K562 (cell line): Measurements from ENCODE around the gene UBE2U. TPM values are rescaled to one million over a fixed set of nuclear protein-coding genes. Genes with fewer than 3 reads are reported as not detected.

ENCODE experiments used
- ATAC-seq: fragments of 200-7000 bp; cut with Tn5 transposase; 3 replicates; pipeline ENCODE4 v1.9.1; 2020; ENCODE audit warnings: moderate library complexity
- BruUV-seq: library from RNA; stranded (reverse); fragments of 400-500 nt; replicated peaks from 2 replicates; lab custom pipeline; 2021; lab: Mats Ljungman, UMichigan
- CTCF ChIA-PET: fragments of 300-600 bp; formaldehyde crosslinking; extraction: SDS; loops from one replicate; lab custom pipeline; 2021; ENCODE audit warnings: low intra/inter-chr PET ratio; lab: Yijun Ruan, JAX
- POLR2A ChIA-PET: fragments of 300-600, 350-650 bp; sonication (Branson Sonifier 250); formaldehyde crosslinking; extraction: SDS; loops from one replicate; lab custom pipeline; 2021; ENCODE audit warnings: antibody characterized with exemption, inconsistent platforms; lab: Yijun Ruan, JAX
- DNase-seq, 4 experiments: peaks; one replicate each; pipeline versions ENCODE4 v3.0.0 to v3.0.0-alpha.2; 2011 to 2018; ENCODE audit warnings: low spot score in 3 of 4, mixed read lengths in 3 of 4; ENCODE audit errors: extremely low read depth in 1 of 4
- FAIRE-seq: peaks from 2 replicates; lab custom pipeline; 2011; peaks lifted over from hg19 to GRCh38; lab: Jason Lieb, UNC
- H2AFZ ChIP-seq: 2 replicates; pipeline ENCODE4 v1.6.0; 2011; ENCODE audit warnings: low read depth, low read length, control low read depth, inconsistent platforms
- H3K27ac ChIP-seq: fragments of 200-600 bp; 3 replicates; pipeline ENCODE4 v1.8.0; 2011; ENCODE audit warnings: low read depth, mild to moderate bottlenecking, control low read depth, inconsistent platforms, low read length, moderate library complexity, mixed read lengths; ENCODE audit errors: extremely low read depth
- H3K27me3 ChIP-seq, 2 experiments: fragments of 300-600 bp in 1 of 2; 2 replicates in 1 of 2; 3 replicates in 1 of 2; pipeline versions ENCODE4 v1.6.0 to v1.8.0; 2011; ENCODE audit warnings: inconsistent platforms in 2 of 2, low read length in 2 of 2, mild to moderate bottlenecking in 1 of 2, mixed read lengths in 1 of 2, moderate library complexity in 1 of 2; ENCODE audit not compliant: control insufficient read depth in 2 of 2, insufficient read depth in 2 of 2
- H3K36me3 ChIP-seq: fragments of 300-600 bp; 3 replicates; pipeline ENCODE4 v1.8.0; 2011; ENCODE audit warnings: mild to moderate bottlenecking, low read length, inconsistent platforms; ENCODE audit not compliant: control insufficient read depth, insufficient read depth
- H3K4me1 ChIP-seq, 2 experiments: fragments of 200-600 bp in 1 of 2; replicated peaks in 1 of 2; 2 replicates in 1 of 2; 3 replicates in 1 of 2; pipeline versions ENCODE4 v1.5.1 to v1.8.0; 2011; ENCODE audit warnings: inconsistent platforms in 2 of 2, low read length in 2 of 2, mild to moderate bottlenecking in 1 of 2, mixed read lengths in 1 of 2, moderate library complexity in 1 of 2; ENCODE audit not compliant: control insufficient read depth in 2 of 2, insufficient read depth in 2 of 2
- H3K4me2 ChIP-seq: 2 replicates; pipeline ENCODE4 v1.6.1; 2011; ENCODE audit warnings: low read length, control low read depth, inconsistent platforms, mixed read lengths; ENCODE audit not compliant: insufficient read depth
- H3K4me3 ChIP-seq: fragments of 200-600 bp; sonication (generic), shearing (Covaris generic); 2 replicates; pipeline ENCODE4 v1.5.1; 2016; ENCODE audit warnings: control low read depth, inconsistent platforms
- H3K79me2 ChIP-seq: fragments of 200-600 bp; 3 replicates; pipeline ENCODE4 v1.8.0; 2011; ENCODE audit warnings: low read length, inconsistent platforms; ENCODE audit not compliant: control insufficient read depth, insufficient read depth
- H3K9ac ChIP-seq, 2 experiments: 2 replicates each; pipeline versions ENCODE4 v1.6.0 to v1.6.1; 2011; ENCODE audit warnings: low read depth in 2 of 2, low read length in 2 of 2, control low read depth in 1 of 2, inconsistent platforms in 1 of 2, mild to moderate bottlenecking in 1 of 2, mixed read lengths in 1 of 2; ENCODE audit not compliant: insufficient read depth in 1 of 2
- H3K9me1 ChIP-seq: one replicate; pipeline ENCODE4 v1.6.0; 2011; ENCODE audit warnings: inconsistent platforms, mild to moderate bottlenecking, low read length, moderate library complexity; ENCODE audit not compliant: control insufficient read depth, insufficient read depth
- H3K9me3 ChIP-seq: replicated peaks from 2 replicates; pipeline ENCODE4 v1.5.1; 2011; ENCODE audit warnings: low read depth, low read length, inconsistent platforms; ENCODE audit not compliant: control insufficient read depth, insufficient read depth
- H4K20me1 ChIP-seq: replicated peaks from 2 replicates; pipeline ENCODE4 v1.6.1; 2011; ENCODE audit warnings: low read length, inconsistent platforms, mixed read lengths; ENCODE audit not compliant: control insufficient read depth, insufficient read depth
- ARNT ChIP-seq, 2 experiments: fragments of 450-650 bp; IDR thresholded peaks; 2 replicates each; pipeline ENCODE4 v1.6.1; 2016; ENCODE audit warnings: mild to moderate bottlenecking in 1 of 2
- HMGN3 ChIP-seq: IDR thresholded peaks from 2 replicates; pipeline ENCODE4 v1.6.1; 2011; ENCODE audit warnings: borderline replicate concordance, low read depth, mild to moderate bottlenecking, mixed read lengths, low read length; ENCODE audit not compliant: insufficient read length; ENCODE audit errors: extremely low read depth
- NR4A1 ChIP-seq, 2 experiments: fragments of 250-450 bp in 1 of 2; fragments of 450-650 bp in 1 of 2; sonication (Bioruptor Pico) in 1 of 2; IDR thresholded peaks; 2 replicates each; pipeline versions ENCODE4 v1.4.0 to v1.6.1; 2016 to 2020; ENCODE audit warnings: mild to moderate bottlenecking in 2 of 2, missing compliant biosample characterization in 1 of 2, missing genetic modification characterization in 1 of 2, moderate library complexity in 1 of 2
- SIRT6 ChIP-seq: IDR thresholded peaks from one replicate; pipeline ENCODE4 v1.6.1; 2012; ENCODE audit warnings: low read depth, mild to moderate bottlenecking, control low read depth, inconsistent platforms, low read length, moderate library complexity
- SNIP1 ChIP-seq: fragments of 450-650 bp; IDR thresholded peaks from 2 replicates; pipeline ENCODE4 v1.7.1; 2017; ENCODE audit warnings: low read depth, mild to moderate bottlenecking
- SP1 ChIP-seq: sonication (generic); formaldehyde crosslinking; IDR thresholded peaks from 2 replicates; pipeline ENCODE4 v1.8.1; 2022; ENCODE audit warnings: mild to moderate bottlenecking, missing genetic modification reagents
- ZBTB12 ChIP-seq: fragments of 250-450 bp; sonication (Bioruptor Pico); IDR thresholded peaks from 2 replicates; pipeline ENCODE4 v1.4.0; 2020
- ZBTB17 ChIP-seq: fragments of 450-650 bp; formaldehyde crosslinking; IDR thresholded peaks from 2 replicates; pipeline ENCODE4 v1.4.0; 2020; ENCODE audit warnings: mild to moderate bottlenecking
- ZNF583 ChIP-seq: fragments of 250-450 bp; sonication (Bioruptor Pico); IDR thresholded peaks from 2 replicates; pipeline ENCODE4 v1.4.0; 2020
- ZNF79 ChIP-seq: fragments of 250-450 bp; sonication (Bioruptor Pico); IDR thresholded peaks from 2 replicates; pipeline ENCODE4 v1.4.0; 2020; ENCODE audit warnings: low read depth, mild to moderate bottlenecking, moderate library complexity
- in situ Hi-C: fragments of 300-500 bp; cut with MboI; formaldehyde crosslinking; loops from 4 replicates; pipeline ENCODE4 v1.15.0; 2018; ENCODE audit warnings: inconsistent platforms, mixed read lengths
- intact Hi-C: fragments of 100-400 bp; cut with micrococcal nuclease; formaldehyde crosslinking; loops from 2 replicates; pipeline ENCODE4 v1.14.2; 2022
- polyA plus RNA-seq, 8 experiments: library from polyadenylated mRNA; depleted of rRNA in 4 of 8; stranded (reverse) in 5 of 8; unstranded in 3 of 8; fragments of >200 nt; fragmentation: Nextera tagmentation in 2 of 8; fragmentation: Illumina TruSeq in 1 of 8; extraction: Ambion mirVana in 2 of 8; extraction: Trizol in 1 of 8; gene quantifications; 2 replicates each; pipeline versions ENCODE4 v1.2.1 to v1.2.3, GENCODE V29; 2011 to 2014; ENCODE audit warnings: inconsistent platforms in 1 of 8, missing spikeins in 1 of 8
- total RNA-seq, 7 experiments: library from RNA; depleted of rRNA in 6 of 7; stranded (reverse); fragments of >200 nt in 6 of 7; fragmentation: Illumina TruSeq in 2 of 7; extraction: Trizol in 2 of 7; gene quantifications; 2 replicates each; pipeline versions ENCODE4 v1.2.1 to v1.2.3, GENCODE V29; 2011 to 2021; ENCODE audit warnings: low replicate concordance in 1 of 7

UBE2U gene
- total and polyA plus RNA-seq, 9 of the 15 experiments (the other 6 are each of a cell fraction or from before 2014, with no cell fraction given), result not detected

- FAIRE-seq, result no peak
- TF ChIP-seq SP1 (CRISPR knock-in tag) (no peak), ARNT (IDR thresholded peaks at IDR 0.05) (no peak), ZNF583 (CRISPR knock-in tag) (no peak), ZBTB17 (CRISPR knock-in tag) (no peak), ZNF79 (CRISPR knock-in tag) (no peak), ZBTB12 (CRISPR knock-in tag) (no peak), NR4A1 (CRISPR knock-in tag; IDR thresholded peaks at IDR 0.05) (no peak), NR4A1 (tag; IDR thresholded peaks at IDR 0.05) (no peak), SNIP1 (no peak), SIRT6 (no peak), HMGN3 (no peak)
- Histone ChIP-seq H3K4me1 (no peaks in the 10 kb centered on the region), H3K27ac (no peak overlapping the region), H3K9ac (no peak overlapping the region), H3K36me3 (no peaks in the 10 kb centered on the region), H3K9me1 (no peaks in the 10 kb centered on the region), H2AFZ (no peak overlapping the region), H3K4me3 (no peak overlapping the region), H3K9me3 (no peaks in the 10 kb centered on the region), H3K27me3 (no peaks in the 10 kb centered on the region), H4K20me1 (no peaks in the 10 kb centered on the region), H3K4me2 (no peak overlapping the region), H3K79me2 (no peaks in the 10 kb centered on the region)
- in situ Hi-C loops (loop anchor here (5.0 kb wide), 1 partner anchor 623 kb away; no protein-coding TSS in a partner anchor), intact Hi-C loops (loop anchor here (5.0 to 10.0 kb wide), 2 partner anchors 105 to 568 kb away; no protein-coding TSS in a partner anchor)
- no peak for ATAC-seq
- DNase-seq, result no peak
- ChIA-PET POLR2A (no interaction called here), CTCF (no interaction called here)
- BruUV-seq, result no TSS peak
Measured at GRCh38 chr1:64240206-64240605, 36.8 kb downstream of the UBE2U start.
